Kidney epithelial cell (primary cell): ENCODE measurements around the gene SCNM1. TPM values are rescaled to one million over a fixed set of nuclear protein-coding genes. Genes with fewer than 3 reads are reported as not detected.

Source experiments
- DNase-seq: peaks from one replicate; pipeline ENCODE4 v3.0.0-alpha.2; 2010; ENCODE audit warnings: low read depth
- H3K27me3 ChIP-seq: 2 replicates; pipeline ENCODE4 v1.6.0; 2011; ENCODE audit warnings: low read length; ENCODE audit not compliant: control insufficient read depth, insufficient read depth
- H3K36me3 ChIP-seq: 2 replicates; pipeline ENCODE4 v1.5.1; 2011; ENCODE audit warnings: low read length; ENCODE audit not compliant: control insufficient read depth, insufficient read depth
- H3K4me3 ChIP-seq: 2 replicates; pipeline ENCODE4 v1.5.1; 2011; ENCODE audit warnings: low read depth, mild to moderate bottlenecking, control low read depth, low read length
- total RNA-seq: library from RNA; depleted of rRNA; stranded (reverse); fragments of >200 nt; gene quantifications from 2 replicates; pipeline ENCODE4 v1.2.3, GENCODE V29; 2015
- TF ChIP-seq, protein P1 (sequence below): IDR thresholded peaks from 2 replicates; pipeline ENCODE4 v1.5.1; 2011; ENCODE audit warnings: mild to moderate bottlenecking, moderate library complexity, low read length, control low read depth, inconsistent platforms; ENCODE audit not compliant: insufficient read depth, poor library complexity, severe bottlenecking

Gene SCNM1, protein sequence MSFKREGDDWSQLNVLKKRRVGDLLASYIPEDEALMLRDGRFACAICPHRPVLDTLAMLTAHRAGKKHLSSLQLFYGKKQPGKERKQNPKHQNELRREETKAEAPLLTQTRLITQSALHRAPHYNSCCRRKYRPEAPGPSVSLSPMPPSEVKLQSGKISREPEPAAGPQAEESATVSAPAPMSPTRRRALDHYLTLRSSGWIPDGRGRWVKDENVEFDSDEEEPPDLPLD
- 52.6 and 60.1 TPM in 2 replicates for total RNA-seq

DNA sequence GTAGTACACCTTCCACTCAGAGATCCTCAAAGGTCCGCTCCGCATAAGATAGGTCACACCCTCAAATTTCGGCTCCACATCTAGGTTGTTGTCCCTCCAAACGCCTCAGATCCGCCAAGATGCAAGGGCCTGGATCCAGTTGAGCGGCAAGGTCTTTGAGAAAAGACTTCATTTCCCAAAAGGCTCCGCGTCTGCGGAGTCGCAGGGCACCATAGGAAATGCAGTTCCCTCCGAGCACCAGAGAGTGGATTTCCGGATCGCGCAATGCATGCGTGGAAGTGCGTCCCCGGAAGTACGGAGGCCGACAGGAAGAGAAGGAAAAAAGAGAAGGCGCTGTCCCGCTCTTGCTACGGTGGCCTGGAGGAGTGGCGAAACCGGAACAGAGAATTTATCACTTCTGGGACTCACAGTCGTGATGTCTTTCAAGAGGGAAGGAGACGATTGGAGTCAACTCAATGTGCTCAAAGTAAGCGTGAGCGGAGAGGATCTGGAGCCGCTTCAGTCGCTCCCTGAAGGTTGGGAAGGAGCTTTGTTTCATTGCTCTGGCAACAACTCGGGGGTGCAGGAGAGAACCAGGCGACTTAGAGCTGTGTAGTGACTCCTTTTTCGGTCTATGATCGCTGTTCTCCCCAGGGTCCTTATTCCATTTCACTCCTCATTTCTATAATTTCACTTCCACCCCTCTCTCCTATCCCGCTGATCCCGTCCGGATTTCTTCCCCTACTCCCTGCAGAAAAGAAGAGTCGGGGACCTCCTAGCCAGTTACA lies at the start of gene SCNM1, which contains the start of gene LYSMD1:
Gene SCNM1, plus strand, starts transcription at position 407 of the 767 bp plus-strand sequence. Its CDS starts 9 bp downstream, at position 416.
Gene LYSMD1, minus strand, starts transcription at position 165 of the 767 bp plus-strand sequence. CDS start 644 bp downstream, outside the sequence.
- peak within 1 kb of the TSS; percentile 54 for H3K4me3 ChIP-seq
- no peaks in the 10 kb centered on the region for H3K27me3 ChIP-seq
- TF ChIP-seq, protein P1, sequence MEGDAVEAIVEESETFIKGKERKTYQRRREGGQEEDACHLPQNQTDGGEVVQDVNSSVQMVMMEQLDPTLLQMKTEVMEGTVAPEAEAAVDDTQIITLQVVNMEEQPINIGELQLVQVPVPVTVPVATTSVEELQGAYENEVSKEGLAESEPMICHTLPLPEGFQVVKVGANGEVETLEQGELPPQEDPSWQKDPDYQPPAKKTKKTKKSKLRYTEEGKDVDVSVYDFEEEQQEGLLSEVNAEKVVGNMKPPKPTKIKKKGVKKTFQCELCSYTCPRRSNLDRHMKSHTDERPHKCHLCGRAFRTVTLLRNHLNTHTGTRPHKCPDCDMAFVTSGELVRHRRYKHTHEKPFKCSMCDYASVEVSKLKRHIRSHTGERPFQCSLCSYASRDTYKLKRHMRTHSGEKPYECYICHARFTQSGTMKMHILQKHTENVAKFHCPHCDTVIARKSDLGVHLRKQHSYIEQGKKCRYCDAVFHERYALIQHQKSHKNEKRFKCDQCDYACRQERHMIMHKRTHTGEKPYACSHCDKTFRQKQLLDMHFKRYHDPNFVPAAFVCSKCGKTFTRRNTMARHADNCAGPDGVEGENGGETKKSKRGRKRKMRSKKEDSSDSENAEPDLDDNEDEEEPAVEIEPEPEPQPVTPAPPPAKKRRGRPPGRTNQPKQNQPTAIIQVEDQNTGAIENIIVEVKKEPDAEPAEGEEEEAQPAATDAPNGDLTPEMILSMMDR = no peak
- DNase-seq = peak; percentile 93
- peaks cover 1% of the 10 kb centered on the region for H3K36me3 ChIP-seq

DNA sequence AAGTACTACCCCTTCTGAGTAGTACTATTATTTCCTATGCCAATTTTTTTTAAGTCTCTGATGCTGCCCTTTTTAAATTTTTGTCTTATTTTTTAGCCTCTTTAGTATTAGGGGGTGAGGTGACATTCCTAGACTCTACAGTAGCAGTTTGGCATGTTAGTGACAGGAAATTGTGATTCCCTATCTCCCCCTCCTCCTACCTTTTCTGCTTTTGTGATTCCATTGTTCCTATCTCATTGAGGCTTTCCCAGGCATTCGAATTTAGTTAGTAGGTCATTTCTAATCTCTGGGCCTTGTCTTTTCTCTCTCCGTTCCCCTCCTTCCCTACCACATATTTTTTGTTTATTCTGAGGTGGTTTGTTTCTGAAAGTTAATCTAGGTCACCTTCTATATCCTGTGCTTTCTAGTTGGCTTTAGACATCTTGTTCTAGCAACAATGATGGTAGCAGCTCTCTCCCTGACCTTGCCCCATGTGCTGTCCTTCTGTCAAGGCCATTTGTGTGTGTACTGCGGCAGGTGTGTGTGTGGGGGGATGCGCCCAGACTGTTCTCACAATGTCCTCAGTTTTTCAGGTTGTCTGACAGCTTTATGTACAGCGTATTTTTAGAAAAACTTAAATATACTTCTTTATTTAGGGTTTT lies 41.1 kb upstream of the SCNM1 start:
- no peak for DNase-seq
- H3K4me3 ChIP-seq = no peak overlapping the region
- H3K27me3 ChIP-seq = no peaks in the 10 kb centered on the region
- H3K36me3 ChIP-seq = no peaks in the 10 kb centered on the region
- TF ChIP-seq, protein P1 = no peak

DNA sequence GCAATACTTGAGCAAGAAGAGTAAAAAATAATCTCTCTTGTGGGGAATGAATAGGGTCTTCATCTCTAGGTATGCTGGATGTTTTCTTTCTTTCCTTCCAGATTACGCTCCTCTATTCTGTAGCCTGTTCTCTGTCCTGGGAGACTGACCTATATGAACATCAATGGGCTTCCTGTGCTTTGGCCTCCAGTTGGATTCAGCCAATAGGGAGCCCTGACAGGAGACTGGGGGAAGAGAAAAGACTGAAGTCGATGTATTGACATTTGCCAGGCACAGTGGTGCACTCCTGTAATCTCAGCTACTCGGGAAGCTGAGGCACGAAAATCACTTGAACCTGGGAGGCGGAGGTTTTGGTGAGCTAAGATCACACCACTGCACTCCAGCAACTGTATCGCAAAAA lies 37.1 kb upstream of the SCNM1 start:
- DNase-seq = no peak
- TF ChIP-seq, protein P1 = no peak
- Histone ChIP-seq H3K27me3 (peaks cover 14% of the 10 kb centered on the region), H3K4me3 (no peak overlapping the region), H3K36me3 (no peaks in the 10 kb centered on the region)

DNA sequence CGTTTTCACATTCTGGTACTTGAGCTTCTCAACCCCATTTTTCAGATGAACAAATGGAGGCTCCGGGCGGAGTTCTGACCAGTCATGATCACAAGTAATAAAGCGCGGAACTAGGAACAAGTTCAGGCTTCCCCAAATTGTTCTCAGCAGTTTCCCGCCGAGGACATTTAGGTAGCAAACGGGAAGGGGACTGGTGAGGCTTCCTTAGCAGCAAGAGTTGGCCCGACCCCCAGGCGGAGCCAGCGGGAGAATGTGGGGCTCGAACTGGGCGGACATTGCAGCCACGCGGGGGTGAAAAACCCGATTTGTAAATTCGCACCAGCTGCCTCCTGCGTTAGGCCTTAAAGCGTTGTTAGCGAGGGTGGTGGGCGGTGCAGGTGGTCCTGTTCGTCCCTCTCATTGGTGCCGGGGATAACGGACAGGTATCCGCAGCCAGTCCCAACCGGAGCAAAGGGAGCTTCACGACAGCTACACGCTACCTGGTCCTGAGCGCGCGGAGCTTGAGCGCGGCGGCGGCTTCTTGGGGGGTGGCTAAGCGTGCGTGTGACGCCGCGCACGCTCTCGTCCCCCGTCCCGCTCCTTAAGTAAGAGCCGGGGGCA lies 34.9 kb upstream of the SCNM1 start:
- peak overlapping the region; percentile 5 for H3K4me3 ChIP-seq
- peak; percentile 63 for DNase-seq

DNA sequence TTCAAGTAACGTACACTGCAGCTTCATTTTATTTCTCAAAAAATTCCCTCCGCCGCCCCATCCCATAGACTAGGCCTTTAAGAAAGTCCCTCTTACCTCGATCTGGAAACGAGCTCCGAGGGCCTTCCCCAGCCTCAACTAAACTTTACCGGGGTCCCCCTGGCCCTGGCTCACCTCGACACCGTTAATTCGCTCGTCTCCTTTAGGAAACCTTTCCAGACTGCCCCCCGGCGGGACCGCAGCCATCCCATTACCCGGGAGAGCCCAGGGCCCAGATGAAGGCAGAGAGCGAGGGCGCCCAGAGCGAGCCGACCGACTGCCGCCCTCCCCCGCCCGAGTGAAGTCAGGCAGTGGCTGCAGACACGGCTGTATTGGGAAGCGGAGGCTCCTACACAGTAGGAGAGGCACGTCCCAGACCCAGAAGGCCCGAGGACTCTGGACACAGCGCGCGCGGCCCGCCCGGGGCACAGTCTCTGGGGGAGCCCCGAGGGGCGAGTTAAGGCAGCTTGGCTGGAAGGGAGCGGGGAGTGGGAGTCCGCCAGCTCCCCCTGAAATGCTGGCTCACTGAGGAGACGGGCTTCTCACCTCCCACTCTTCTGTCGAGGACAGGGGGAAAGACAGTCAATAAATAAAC lies 34.1 kb upstream of the SCNM1 start:
- H3K36me3 ChIP-seq = no peaks in the 10 kb centered on the region
- peak overlapping the region; percentile 5 for H3K4me3 ChIP-seq
- no peak for DNase-seq
- peaks cover 14% of the 10 kb centered on the region for H3K27me3 ChIP-seq
- TF ChIP-seq, protein P1 = no peak

More for the DNA sequence above, 34.9 kb upstream of the SCNM1 start:
- Histone ChIP-seq H3K27me3 (peaks cover 14% of the 10 kb centered on the region), H3K36me3 (no peaks in the 10 kb centered on the region)
- TF ChIP-seq, protein P1 = no peak
